GM18861 (cell line): ENCODE measurements around the gene ST7L.

Experiments used
- ATAC-seq: cut with Tn5 transposase; IDR thresholded peaks from one replicate; pipeline ENCODE4 v1.9.1; 2021; ENCODE audit not compliant: unreplicated experiment

The ST7L gene

DNA sequence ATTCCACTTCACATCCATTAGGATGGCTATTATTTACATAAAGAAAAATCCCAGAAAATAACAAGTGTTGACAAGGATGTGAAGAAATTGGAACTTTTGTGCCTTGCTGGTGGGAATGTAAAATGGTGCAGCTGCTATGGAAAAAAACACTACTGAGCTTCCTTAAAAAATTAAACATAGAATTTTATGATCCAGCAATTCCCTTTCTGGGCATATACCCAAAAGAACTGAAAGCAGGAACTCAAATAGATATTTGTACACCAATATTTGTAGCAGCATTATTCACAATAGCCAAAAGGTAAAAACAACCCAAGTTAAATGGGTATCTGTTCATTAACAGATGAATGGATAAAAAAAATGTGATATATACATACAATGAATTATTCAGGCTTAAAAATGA lies 64.5 kb downstream of the ST7L start:
- ATAC-seq: no peak

DNA sequence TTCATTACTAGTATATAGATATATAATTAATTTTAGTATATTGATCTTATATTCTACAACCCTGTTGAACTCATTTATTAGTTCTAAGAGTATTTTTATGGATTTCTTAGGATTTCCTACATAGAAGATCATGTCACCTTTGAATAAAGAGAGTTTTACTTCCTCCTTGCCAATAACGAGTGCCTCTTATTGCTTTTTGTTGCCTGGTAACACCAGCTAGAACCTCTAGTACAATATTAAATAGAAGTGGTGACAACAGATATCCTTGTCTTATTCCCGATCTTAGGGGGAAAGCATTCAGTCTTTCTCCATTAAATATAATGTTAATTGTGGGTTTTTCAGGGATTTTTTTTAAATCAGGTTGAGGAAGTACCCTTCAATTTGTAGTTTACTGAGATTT lies 69.4 kb downstream of the ST7L start:
- no peak for ATAC-seq

DNA sequence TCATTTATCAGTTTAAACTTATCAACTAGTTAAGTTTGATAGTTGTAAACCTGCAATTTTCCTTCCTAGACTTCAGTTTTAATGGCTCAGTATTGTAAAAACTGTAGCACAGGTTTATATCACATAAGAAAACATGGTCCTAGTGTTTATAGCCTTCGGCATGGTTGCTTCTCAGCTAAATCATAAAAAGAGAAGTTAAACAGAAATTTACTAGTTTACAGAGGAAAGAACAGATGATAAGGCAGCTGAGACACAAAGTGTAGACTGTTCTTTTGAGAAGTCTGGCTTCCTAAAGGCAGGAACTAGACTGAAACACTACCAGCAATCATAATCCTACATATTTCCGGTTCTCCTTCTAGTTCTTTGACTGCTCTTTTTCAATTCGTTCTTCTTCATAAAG lies 70.4 kb downstream of the ST7L start:
- no peak for ATAC-seq

DNA sequence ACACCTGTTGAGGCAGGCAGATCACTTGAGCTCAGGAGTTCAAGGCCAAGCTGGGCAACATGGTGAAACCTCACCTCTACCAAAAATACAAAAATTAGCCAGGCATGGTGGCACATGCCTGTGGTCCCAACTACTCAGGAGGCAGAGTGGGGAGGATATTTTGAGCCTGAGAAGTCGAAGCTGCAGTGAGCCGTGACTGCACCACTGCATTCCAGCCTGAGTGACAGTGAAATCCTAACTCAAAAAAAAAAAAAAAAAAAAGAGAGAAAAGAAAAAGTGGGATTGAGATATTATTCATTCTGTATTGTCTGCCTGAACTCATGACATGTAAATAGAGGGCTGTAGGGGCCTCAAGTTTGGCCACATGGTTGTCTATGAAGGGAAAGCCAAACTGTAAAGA lies 72.9 kb downstream of the ST7L start:
- no peak for ATAC-seq

DNA sequence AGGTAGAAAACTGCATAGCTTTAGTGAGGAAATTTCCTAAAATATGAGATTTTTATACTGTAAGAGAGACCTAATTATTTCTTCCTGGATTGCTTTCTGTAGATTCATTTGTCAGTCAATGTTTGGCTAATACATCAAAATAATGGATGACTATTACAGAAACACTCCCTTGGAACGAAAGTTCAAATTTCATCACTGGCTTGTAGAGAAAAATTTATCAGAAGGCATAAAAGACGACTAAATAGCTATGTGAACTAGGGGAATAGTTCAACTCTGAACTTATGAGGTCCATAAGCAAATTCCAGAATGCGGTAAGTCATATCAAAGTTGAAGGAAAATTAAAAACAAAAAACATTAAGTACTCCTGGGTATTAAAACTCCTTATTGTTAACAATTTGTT lies 74.2 kb downstream of the ST7L start:
- no peak for ATAC-seq

DNA sequence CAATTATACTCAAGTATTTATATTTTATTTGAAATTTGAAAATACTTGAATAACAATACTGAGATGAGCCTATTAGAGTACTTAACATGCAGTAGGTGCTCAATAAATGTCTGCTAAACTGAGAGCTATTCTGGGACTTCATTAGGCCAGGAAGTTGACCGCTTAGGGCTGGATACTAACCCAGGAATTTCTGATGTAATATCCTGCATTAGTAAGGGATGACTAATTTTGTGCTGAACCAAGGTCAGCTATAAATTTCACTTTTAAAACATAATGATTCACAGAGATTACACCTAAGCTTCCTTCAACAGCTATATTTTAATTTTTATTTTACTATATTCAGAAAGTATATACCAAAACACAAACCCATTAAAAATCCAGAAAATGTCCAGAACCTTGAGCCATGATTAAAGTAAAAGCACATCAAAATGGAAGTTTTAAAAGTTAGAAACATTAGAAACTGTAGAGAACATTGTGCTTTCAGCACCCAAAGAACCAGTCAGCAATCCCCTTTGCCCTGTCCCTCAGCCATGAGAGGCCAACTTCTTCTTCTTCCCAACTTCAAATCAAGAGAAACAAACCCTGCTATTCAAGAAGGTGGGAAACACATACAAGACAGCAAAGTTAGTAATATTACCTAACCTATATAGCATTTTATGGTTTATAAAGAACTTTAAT lies 74.8 kb downstream of the ST7L start:
- ATAC-seq: no peak

DNA sequence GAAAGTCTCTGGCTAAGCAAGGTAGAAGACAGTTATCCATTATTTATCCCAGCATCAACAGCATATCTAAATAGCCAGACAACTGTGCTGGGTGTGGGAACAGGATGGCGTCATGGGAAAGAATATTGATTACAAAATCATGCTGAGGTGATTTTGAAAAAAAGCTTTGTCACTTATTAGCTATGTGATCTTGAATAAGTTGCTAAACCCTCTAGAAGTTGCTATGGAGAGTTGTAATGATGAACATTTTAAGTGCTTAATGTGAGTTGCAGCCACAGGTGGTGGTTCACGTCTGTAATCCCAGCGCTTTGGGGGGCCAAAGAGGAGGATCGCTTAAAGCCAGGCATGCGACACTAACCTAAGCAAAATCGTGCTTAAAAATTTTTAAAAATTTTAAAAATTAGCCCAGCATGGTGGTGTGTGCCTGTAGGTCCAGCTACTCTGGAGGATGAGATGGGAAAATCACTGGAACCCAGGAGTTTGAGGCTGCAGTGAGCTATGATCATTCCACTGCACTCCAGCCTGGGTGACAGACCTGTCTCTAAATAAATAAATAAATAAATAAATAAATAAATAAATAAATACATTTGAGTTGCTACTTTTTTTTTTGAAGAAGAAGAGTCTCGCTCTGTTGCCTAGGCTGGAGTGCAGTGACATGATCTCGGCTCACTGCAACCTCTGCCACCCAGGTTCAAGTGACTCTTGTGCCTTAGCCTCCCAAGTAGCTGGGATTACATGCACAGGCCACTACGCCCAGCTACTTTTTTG lies 76.6 kb downstream of the ST7L start:
- ATAC-seq: no peak

DNA sequence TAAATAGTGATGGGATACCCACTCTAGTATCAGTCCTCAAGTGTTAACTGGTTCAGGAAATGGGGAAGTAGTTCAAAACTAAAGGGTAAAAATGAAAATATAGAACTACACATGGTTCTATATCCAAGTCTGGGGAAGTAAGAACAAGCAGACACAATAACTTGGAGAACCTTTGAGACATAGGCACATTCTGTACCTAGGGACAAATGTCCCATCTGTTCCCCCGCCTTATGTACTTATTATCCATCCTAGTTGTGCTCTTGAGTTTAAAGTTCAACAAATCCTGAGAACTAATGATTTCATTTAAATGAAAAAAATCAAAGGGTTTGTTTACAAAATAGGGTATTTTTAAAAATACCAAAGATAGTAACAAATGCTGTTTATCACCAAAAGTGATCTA lies 77.6 kb downstream of the ST7L start:
- ATAC-seq: no peak

DNA sequence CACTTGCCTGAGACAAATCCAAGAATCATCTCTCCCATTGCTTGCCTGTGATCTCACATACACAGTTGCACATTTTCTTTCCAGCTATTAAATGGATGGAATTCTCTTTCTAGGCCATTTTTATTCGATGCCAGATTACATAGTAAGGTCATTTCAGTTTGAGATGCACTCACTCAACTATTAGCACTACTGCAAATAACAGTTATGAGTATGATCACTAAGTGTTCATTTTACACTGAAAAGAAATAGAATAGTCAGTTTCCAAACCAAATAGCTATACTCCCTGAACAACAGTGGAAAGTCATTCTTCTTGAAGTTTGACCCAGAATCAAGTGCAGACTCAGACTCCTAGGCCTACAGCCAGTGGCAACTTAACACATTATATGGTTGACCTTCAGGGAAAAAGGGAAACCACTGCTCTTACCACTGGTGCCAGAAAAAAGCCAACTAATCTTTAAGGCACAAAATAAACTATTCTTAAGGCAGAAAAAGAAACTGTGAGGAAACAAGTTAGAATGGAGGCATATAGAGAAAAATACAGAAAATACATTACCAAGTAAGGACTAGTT lies 78.6 kb downstream of the ST7L start:
- ATAC-seq: no peak

DNA sequence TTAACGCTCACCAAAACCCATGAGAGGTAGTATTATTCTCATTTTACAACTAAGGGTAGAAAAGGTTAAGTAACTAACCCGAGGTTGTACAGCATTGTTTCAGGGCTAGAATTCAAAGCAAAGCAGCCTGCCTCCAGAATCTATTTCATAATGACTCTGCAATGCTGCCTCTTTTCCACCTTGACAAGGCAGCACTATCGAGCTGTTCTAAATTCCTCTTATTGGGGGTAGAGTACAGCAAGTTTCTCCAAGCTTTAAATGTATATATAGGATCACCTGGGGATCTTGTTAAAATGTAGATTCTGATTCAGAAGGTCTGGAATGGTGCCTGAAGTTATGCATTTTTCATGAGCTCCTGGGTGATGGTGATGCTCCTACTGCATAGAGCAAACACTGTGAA lies 80.1 kb downstream of the ST7L start:
- no peak for ATAC-seq

DNA sequence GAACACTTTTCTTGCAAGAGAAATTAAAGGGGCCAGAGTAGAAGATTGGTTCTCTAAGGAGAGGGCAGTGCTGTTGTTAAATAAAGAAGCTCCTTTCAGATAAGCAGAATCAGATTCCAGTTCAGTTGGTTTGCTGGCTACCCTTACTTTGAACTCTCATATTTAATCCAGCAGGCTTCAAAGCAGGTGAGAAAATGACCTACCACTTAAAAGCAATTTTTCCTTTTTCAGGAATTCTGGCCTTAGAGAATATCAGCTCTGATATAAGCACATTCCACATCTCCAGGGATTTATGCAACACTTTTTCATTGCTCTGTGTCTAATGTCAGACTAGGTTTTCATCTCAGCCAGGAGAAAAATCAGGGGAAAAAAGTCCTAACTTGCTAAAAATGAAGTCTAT lies 81.5 kb downstream of the ST7L start:
- ATAC-seq: no peak

DNA sequence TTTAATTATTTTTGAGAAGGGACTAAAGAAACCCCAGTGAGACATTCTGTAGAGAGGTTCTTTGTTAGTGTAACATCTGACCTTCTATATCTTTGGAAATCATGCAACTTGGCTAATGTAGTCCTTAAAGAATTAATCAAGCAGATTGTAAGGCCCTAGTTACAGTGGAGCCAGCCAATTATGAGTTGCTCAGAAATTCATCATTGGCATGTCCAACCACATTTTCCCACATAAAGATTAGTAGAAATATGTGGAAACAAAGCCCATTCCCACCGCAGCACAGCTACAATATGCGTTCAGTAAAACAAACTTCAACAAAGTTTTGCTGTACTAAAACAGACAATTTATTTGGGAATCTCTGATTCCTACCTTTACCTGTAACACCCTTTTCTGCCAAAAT lies 82.4 kb downstream of the ST7L start:
- no peak for ATAC-seq

DNA sequence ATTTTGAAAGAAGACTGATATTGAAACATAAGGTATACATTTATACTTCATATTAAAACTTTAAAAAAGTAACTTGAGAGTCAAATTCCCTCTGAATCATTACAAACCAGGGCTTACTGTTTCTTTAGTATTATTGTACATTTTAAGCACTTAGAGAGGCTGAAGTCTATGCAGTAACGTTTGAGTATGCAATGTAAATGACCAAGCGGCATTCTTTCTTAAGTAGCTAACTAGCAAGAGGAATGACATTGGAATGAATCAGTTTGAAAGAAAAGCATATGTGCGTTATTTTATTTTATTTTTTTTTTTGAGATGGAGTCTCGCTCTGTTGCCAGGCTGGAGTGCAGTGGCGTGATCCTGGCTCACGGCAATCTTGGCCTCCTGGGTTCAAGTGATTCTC lies 85.9 kb downstream of the ST7L start:
- ATAC-seq: no peak

DNA sequence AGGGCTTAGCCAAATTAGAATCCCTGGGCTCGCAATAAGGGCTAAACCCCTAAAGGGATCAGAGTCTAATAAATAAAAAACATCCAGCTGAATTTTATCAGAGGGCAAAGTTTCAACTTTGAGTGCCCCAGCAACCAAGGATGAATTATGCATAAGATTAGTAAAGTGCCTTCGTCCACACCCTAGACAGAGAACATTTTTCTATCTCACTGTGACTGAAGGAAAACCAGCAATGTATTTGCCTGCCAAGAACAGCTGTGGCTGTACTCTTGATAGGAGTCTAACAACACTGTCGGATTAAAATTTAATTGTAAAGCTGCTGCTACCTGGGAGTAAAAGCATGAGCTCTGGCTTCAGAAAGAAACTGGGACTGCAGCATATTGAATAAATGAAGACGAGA lies 86.9 kb downstream of the ST7L start:
- no peak for ATAC-seq

DNA sequence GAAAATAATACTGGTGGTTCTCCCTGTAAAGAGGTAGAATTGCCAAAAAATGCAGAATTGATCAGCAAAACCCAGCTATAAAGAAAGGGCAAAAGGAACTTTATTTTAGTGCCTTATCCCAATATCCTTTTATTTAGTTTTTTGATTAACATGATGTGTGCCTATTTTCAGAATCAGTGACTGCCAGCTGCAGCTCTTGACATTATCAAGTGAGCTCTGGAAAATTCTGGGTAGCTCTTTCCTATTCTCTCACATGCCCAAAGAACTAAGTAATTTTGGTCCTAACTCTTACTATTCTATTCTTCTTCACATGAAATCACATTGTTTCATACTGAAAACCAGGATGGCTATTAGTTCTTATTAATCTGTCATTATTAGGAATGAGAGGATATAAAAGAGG lies 88.1 kb downstream of the ST7L start:
- ATAC-seq: no peak

DNA sequence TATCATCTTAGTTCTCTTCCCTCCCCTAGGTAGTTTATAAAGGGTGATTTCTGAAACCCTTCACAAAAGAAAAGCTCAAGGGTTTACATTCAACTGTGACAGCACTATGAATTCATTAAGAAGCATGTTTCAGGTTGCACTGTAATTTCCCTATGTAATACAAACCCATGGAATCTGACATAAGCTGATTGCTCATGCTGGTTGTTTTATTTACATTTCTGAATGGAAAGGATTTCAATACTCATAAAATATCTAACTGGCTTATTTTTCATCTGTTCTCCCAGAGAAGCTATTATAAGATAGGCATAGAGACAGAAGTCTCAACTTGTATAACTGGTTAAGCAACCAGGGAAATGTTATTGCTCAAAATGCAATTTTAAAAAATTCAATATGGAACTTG lies 89.6 kb downstream of the ST7L start:
- no peak for ATAC-seq

DNA sequence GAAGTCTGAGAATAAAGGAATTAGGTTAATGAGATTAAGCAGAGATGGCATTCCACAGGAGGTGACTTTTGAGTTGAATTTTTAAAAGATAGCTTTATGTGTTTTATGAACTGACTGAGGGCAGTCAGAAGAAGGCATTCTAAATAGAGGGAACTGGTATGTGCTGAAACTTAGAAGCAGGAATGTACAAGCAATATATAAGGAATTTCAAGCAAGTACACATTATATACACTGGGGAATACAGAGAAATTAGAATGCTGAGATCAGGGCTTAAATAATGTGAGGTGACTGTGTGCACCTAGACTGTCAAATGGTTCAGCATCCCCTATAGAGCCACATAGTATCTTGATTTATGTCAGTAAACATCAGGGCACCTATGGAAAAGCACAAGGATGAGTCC lies 90.9 kb downstream of the ST7L start:
- no peak for ATAC-seq

DNA sequence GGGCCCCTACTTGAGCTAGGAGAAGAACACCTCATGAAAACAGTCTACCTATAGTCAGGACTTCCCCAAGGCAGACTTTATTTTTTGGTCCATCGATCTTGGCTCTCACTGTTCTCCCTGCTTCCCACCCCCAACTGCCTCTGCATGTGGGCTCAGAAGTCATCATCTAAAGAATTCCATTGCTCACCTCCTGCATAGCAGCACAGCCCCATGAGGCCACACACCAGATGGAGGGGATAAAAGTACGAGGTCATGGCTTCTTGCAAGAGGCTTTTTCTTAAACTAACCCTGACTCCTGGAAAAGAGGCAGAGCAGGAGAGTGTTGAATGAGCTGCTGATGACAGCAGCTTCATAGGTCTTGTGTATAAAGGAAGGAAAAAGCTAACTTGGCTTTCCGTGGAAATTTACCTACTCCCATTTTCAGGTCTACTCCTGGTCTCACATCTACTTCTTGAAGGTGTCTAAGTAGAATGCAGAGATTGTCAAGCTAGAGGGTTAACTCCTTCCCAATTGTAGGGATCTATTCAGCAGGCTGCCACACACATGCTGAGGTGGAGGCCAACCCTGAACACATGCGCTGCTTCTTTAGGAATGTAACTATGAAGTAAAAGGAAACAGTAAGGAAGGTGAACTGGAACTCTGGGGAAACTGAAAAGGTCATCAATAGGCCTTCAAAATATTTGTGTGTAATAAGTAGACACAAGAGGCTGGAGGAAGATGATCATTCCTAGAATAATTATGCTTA lies 91.5 kb downstream of the ST7L start:
- no peak for ATAC-seq

DNA sequence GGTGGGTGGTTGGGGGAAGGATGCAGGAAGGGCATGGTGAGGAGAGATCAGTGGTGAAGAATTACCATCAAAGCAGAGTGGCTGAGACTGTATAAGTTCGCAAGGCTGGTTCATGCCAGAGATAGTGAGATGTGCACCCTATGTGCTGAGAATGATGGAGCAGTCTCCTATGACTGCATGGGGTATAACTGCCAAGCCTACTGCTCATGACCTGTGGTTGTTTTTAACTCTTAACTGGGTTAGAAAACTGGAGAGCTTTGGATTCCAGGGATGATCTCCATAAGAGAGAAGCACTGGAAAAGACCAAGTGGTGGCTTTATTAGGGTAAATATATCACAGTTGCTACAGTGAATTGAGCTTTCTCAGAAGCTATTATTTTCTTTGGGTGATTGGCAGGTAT lies 94.0 kb downstream of the ST7L start:
- ATAC-seq: no peak

DNA sequence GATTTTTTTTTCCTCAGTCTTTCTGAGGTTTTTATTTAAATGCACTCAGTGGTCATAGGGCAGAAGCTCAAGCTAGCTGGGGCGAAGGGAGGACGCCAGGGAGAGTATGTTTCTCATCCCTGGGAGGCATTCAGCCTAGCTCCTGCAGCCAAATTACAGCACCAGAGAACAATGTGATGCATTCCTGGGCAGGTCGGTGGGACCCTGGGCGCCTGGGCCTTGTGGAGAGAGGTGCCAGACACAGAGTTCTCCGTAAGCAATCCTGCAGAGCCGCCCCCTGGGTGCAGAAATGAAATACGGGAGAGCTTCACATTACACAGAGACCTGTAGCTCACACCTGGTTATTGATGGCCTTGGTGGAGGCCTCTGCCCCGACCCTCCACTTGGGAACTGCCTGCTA lies 94.7 kb downstream of the ST7L start:
- no peak for ATAC-seq

DNA sequence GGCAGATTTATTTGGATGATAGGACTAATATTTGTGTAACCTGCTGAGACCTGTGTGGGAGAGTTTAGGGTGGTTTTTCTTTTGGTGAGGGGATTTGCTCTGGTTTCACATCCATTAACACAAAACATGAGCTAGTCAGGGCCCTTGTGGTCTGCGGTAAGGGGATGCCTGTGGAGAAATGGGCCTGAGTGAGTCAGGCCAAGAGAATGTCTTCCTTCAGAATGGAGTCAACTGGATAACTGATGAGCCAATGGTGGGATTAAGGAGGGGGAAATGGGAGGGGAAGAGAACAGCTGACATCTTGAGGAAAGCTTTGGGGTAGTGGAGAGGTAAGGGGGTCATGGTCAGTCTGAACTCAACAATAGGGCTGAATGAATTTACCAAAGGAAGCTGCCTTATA lies 96.3 kb downstream of the ST7L start:
- ATAC-seq: no peak

DNA sequence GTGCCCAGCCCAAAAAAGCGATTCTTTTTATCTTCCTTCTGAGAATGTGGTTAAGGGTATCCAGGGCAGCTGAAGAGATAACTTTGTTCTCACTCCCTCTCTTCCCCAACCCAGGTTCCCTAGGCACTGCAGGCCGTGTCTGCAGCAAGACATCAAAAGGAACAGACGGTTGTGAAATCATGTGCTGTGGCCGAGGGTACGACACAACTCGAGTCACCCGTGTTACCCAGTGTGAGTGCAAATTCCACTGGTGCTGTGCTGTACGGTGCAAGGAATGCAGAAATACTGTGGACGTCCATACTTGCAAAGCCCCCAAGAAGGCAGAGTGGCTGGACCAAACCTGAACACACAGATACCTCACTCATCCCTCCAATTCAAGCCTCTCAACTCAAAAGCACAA lies 98.8 kb downstream of the ST7L start:
- ATAC-seq: no peak
